ENCODE data around the gene ERLIN1. TPM values are rescaled to one million over a fixed set of nuclear protein-coding genes. Genes with fewer than 3 reads are reported as not detected.

Gene ERLIN1
- polyA plus RNA-seq, 1 donor (not counting 4 experiments of a cell fraction or from before 2014, with no cell fraction given): 45.6 TPM

DNA sequence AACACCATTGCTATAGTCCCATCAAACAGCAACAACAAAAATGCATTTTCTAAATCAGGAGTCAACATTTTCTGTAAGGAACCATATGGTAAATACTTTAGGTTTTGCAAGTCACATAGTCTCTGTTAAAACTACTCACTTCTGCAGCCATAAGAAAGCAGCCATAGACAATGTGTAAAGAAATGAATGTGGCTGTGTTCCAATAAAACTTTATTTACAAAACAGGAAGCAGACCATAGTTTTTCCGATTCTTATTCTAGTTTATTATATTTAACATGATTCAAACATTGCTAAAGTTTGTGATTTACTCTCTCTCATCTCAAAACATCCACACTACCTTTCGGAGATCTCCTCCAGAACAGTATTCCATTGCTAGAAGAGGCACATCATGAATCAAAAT, 36.7 kb upstream of the ERLIN1 start:
- DNase-seq (ENCODE audit: low read depth, low spot score): no peak
- H3K27ac ChIP-seq (ENCODE audit: control insufficient read depth, insufficient read depth, low read length): no peak overlapping the region
- no peak overlapping the region for H3K9ac ChIP-seq (ENCODE audit: control insufficient read depth, extremely low read depth, insufficient read depth, low read length)
- TF ChIP-seq, protein P1, sequence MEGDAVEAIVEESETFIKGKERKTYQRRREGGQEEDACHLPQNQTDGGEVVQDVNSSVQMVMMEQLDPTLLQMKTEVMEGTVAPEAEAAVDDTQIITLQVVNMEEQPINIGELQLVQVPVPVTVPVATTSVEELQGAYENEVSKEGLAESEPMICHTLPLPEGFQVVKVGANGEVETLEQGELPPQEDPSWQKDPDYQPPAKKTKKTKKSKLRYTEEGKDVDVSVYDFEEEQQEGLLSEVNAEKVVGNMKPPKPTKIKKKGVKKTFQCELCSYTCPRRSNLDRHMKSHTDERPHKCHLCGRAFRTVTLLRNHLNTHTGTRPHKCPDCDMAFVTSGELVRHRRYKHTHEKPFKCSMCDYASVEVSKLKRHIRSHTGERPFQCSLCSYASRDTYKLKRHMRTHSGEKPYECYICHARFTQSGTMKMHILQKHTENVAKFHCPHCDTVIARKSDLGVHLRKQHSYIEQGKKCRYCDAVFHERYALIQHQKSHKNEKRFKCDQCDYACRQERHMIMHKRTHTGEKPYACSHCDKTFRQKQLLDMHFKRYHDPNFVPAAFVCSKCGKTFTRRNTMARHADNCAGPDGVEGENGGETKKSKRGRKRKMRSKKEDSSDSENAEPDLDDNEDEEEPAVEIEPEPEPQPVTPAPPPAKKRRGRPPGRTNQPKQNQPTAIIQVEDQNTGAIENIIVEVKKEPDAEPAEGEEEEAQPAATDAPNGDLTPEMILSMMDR (optimal IDR thresholded peaks at IDR 0.05 in 1 of 3, IDR thresholded peaks at IDR 0.05 in 1 of 3, conservative IDR thresholded peaks at IDR 0.05 in 1 of 3; ENCODE audit: extremely low read depth in 1 of 3, insufficient read depth in 2 of 3, low read length in 3 of 3): no peak
- no peak for TF ChIP-seq EZH2 (IDR thresholded peaks at IDR 0.05; ENCODE audit: low read length)
- H3K36me3 ChIP-seq (ENCODE audit: control insufficient read depth in 2 of 2, extremely low read depth in 1 of 2, insufficient read depth in 2 of 2, low read length in 2 of 2): peaks cover 15 to 16% of the 10 kb centered on the region in 2 experiments
- H3K9me1 ChIP-seq (ENCODE audit: control insufficient read depth, extremely low read depth, insufficient read depth, low read length): no peaks in the 10 kb centered on the region
- H4K20me1 ChIP-seq (ENCODE audit: control insufficient read depth, extremely low read depth, insufficient read depth, low read length): no peaks in the 10 kb centered on the region
- no peaks in the 10 kb centered on the region for H3K9me3 ChIP-seq (ENCODE audit: control insufficient read depth, low read depth, low read length)
- H3K4me3 ChIP-seq (ENCODE audit: control insufficient read depth in 2 of 3, extremely low read depth in 1 of 3, insufficient read depth in 2 of 3, low read depth in 1 of 3, low read length in 3 of 3): no peak overlapping the region
- H2AFZ ChIP-seq (ENCODE audit: control insufficient read depth, low read length): no peak overlapping the region
- dilution Hi-C loops (cut with MboI; ENCODE audit: extremely low pct_ligation_motif_present, low sequenced_read_pairs): no loop called here
- peaks cover 15% of the 10 kb centered on the region for H3K79me2 ChIP-seq (ENCODE audit: control insufficient read depth, insufficient read depth, low read length)
- no peaks in the 10 kb centered on the region for H3K27me3 ChIP-seq (ENCODE audit: control insufficient read depth, extremely low read depth, insufficient read depth, low read length)
- no peak overlapping the region for H3K4me2 ChIP-seq (ENCODE audit: control insufficient read depth, extremely low read depth, insufficient read depth, low read depth, low read length)
- FAIRE-seq: no peak
- H3K4me1 ChIP-seq (ENCODE audit: control insufficient read depth, extremely low read depth, insufficient read depth, low read length): no peaks in the 10 kb centered on the region

DNA sequence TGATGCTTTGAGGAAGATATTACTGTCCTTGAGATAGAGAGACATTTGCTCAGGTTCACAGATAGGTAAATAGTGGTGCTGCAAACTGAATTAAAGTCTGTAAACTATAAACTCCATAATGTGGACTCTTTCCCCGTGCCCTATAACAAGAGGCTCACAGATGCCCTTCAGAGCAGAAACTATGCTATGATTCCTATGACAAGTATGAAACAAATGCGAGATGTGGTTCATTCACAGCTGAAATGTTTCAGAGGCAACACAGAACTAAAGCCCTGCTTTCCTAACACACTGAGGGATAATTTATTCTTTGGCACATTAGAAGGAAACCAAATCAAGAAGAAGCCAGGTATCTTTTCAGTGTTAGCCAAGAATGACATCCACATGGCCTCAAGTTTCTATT, 30.2 kb upstream of the ERLIN1 start:
- Histone ChIP-seq H2AFZ (ENCODE audit: control insufficient read depth, low read length) (no peak overlapping the region), H3K4me2 (ENCODE audit: control insufficient read depth, extremely low read depth, insufficient read depth, low read depth, low read length) (no peak overlapping the region), H3K27ac (ENCODE audit: control insufficient read depth, insufficient read depth, low read length) (no peak overlapping the region), H3K36me3 (ENCODE audit: control insufficient read depth in 2 of 2, extremely low read depth in 1 of 2, insufficient read depth in 2 of 2, low read length in 2 of 2) (peaks cover 8 to 14% of the 10 kb centered on the region in 2 experiments), H3K4me3 (ENCODE audit: control insufficient read depth in 2 of 3, extremely low read depth in 1 of 3, insufficient read depth in 2 of 3, low read depth in 1 of 3, low read length in 3 of 3) (no peak overlapping the region), H4K20me1 (ENCODE audit: control insufficient read depth, extremely low read depth, insufficient read depth, low read length) (no peaks in the 10 kb centered on the region), H3K9ac (ENCODE audit: control insufficient read depth, extremely low read depth, insufficient read depth, low read length) (no peak overlapping the region), H3K9me1 (ENCODE audit: control insufficient read depth, extremely low read depth, insufficient read depth, low read length) (no peaks in the 10 kb centered on the region), H3K4me1 (ENCODE audit: control insufficient read depth, extremely low read depth, insufficient read depth, low read length) (no peaks in the 10 kb centered on the region), H3K9me3 (ENCODE audit: control insufficient read depth, low read depth, low read length) (no peaks in the 10 kb centered on the region), H3K79me2 (ENCODE audit: control insufficient read depth, insufficient read depth, low read length) (no peaks in the 10 kb centered on the region), H3K27me3 (ENCODE audit: control insufficient read depth, extremely low read depth, insufficient read depth, low read length) (no peaks in the 10 kb centered on the region)
- TF ChIP-seq, protein P1 (optimal IDR thresholded peaks at IDR 0.05 in 1 of 3, IDR thresholded peaks at IDR 0.05 in 1 of 3, conservative IDR thresholded peaks at IDR 0.05 in 1 of 3; ENCODE audit: extremely low read depth in 1 of 3, insufficient read depth in 2 of 3, low read length in 3 of 3): no peak
- no peak for TF ChIP-seq EZH2 (IDR thresholded peaks at IDR 0.05; ENCODE audit: low read length)
- FAIRE-seq (peak; percentile 53), DNase-seq (ENCODE audit: low read depth, low spot score) (no peak)
- dilution Hi-C loops (cut with MboI; ENCODE audit: extremely low pct_ligation_motif_present, low sequenced_read_pairs): no loop called here

Measured in keratinocyte (primary cell).